GM18951 (cell line): Measurements from ENCODE around the gene LRBA.
"Not testable (repeated sequence)": the region's sequence is repeated elsewhere in the genome, so short reads cannot be mapped to it uniquely, and the experiment has no call there.

ENCODE experiments used
- POLR2A ChIP-seq: IDR thresholded peaks from 4 replicates; pipeline ENCODE4 v1.6.1; 2011; ENCODE audit warnings: mild to moderate bottlenecking; ENCODE audit not compliant: insufficient read length, insufficient read depth; ENCODE audit errors: extremely low read depth
- in situ Hi-C: fragments of 300-500 bp; cut with MboI; formaldehyde crosslinking; loops from one replicate; pipeline ENCODE4 v1.12.0; 2022; ENCODE audit warnings: low sequenced_read_pairs, mixed read lengths, inconsistent platforms; ENCODE audit not compliant: unreplicated experiment

Gene LRBA

GRCh38 chr4:150934022-150934421 lies 81.1 kb downstream of the LRBA start:
- in situ Hi-C loops, result no loop called here
- no peak for TF ChIP-seq POLR2A

- in situ Hi-C loops, result no loop called here
- no peak for TF ChIP-seq POLR2A
Observed at GRCh38 chr4:150931796-150932195, 83.3 kb downstream of the LRBA start.

DNA sequence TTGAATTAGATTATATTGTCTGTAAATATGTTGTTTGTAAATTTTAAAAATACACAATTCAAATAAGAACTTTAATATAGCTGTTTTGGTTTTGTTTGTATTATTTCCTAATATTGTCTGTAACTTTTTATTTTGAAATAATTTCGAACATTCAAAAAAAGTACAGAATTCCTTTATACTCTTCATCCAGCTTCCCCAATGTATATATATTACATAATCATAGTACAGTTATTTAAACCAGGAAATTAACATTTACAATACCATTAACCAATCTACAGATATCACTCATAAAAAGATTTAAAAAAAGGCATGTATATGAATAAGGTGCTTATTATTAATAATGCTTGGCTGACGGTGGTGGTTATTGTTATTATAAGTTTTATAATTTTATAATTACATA lies 84.1 kb downstream of the LRBA start:
- in situ Hi-C loops, result no loop called here
- no peak for TF ChIP-seq POLR2A

DNA sequence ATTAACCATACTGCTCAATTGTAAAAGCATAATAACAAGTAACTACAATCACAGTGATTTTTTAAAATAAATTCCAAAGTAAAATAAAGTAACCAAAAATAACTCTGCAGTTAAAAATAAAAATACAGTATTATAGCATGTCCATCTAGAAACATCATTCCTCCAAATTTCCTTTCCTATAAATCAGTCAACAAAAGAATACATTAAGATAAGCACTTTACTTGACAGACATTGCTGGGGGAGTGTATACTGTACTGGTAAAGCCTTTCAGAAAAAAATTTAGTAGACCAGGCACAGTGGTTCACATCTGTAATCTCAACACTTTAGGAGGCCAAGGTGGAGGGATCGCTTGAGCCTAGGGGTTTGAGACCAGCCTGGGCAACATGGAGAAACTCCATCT lies 91.1 kb downstream of the LRBA start:
- TF ChIP-seq POLR2A, result no peak
- in situ Hi-C loops, result no loop called here

- in situ Hi-C loops, result not testable (repeated sequence)
Observed at GRCh38 chr4:150921486-150921885, 93.6 kb downstream of the LRBA start.

DNA sequence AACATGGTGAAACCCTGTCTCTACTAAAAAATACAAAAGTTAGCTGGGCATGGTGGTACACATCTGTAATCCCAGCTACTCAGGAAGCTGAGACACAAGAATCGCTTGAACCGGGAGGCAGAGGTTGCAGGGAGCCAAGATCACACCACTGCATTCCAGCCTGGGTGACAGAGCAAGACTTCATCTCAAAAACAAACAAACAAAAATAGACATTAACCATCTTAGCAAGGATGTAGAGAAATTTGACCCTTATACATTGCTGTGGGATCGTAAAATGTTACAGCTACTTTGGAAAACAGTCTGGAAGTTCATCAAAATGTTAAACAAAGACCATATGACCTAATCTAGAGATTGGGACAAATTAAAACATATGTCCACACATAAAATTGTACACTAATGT lies 96.5 kb downstream of the LRBA start:
- in situ Hi-C loops, result not testable (repeated sequence)

DNA sequence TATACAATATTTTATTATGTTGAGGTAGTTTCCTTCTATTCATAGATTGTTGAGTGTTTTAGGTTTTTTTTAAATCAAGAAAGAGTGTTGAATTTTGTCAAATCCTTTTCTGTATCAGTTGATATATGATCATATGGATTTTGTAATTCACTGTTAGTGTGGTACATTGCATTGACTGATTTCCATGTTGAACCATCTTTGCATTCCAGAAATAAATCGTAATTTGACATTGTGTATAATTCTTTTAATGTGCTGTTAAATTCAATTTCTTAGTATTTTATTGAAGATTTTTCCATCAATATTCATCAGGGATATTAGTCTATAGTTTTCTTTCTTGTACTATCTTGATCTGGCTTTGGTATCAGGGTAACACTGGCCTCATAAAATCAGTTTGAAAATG lies 103.8 kb downstream of the LRBA start:
- in situ Hi-C loops, result no loop called here
- no peak for TF ChIP-seq POLR2A

GRCh38 chr4:150909116-150909515 lies 106.0 kb downstream of the LRBA start:
- no peak for TF ChIP-seq POLR2A
- in situ Hi-C loops, result no loop called here

DNA sequence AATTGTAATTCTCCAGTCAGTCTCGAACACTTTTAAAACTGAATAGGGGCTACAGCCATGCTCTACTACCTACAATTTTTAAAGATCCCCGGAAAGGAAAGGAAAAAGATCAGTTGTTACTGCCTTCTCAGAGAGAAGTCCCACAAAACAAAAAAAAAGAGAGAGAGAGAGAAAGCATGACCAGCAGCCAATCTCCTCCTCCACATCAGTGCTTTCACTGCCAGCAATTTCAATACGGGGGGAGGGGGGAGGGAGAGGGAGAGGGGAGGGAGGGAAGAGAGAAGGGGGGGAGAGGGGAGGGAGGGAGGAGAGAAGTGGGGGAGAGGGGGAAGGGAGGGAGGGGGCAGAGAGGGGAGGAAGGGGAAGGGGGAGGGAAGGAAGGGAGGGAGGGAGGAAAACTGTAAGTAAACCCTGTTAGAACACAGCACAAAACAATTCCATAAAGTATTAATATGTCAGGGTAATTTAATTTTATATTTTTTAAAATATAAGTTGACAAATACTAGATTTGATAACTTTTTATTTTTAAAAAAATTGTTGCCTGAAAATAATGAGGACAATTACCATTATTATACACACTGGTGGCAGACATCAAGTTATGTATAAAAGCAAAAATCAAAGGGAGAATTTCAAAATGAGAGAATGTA lies 108.0 kb downstream of the LRBA start:
- TF ChIP-seq POLR2A, result no peak
- in situ Hi-C loops, result no loop called here

GRCh38 chr4:150904671-150905070 lies 110.4 kb downstream of the LRBA start:
- TF ChIP-seq POLR2A, result no peak
- in situ Hi-C loops, result no loop called here

DNA sequence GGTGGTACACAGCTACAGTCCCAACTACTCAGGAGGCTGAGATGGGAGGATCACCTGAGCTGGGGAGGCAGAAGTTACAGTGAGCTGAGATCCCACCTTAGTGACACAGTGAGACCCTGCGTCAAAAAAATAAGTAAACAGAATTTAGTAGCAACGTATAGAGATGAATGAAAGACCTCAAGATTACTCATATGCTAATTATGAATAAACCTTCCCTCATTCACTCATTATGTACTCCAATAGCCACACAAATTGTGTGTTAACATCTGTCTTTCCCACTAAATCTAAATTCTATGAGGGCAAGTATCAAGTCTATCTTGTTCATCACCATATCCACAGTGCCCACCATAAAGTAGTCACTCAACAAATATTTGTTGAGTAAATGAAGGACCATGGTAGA lies 111.5 kb downstream of the LRBA start:
- TF ChIP-seq POLR2A, result no peak
- in situ Hi-C loops, result no loop called here

DNA sequence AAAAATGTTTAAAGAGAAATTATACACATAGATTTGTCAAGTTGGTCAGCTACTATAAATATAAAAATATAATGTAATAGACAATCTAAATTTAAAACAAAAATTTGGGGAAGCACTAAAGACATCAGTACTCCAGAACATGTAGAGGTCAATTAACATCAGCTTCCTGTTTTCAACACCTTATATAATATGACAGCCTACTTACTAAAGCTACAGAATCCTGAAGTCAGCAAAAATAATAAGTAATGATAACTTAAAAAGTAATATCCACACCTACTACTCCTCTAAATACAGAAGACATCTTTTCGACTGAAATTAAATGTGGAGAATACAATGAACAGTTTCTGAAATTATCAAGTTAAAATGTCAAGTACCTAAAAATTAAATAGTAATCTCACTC lies 118.6 kb downstream of the LRBA start:
- no peak for TF ChIP-seq POLR2A
- in situ Hi-C loops, result no loop called here

- TF ChIP-seq POLR2A, result no peak
- in situ Hi-C loops, result no loop called here
Observed at GRCh38 chr4:150890246-150890645, 124.8 kb downstream of the LRBA start.

GRCh38 chr4:150889306-150889705 lies 125.8 kb downstream of the LRBA start:
- no peak for TF ChIP-seq POLR2A
- in situ Hi-C loops, result no loop called here

DNA sequence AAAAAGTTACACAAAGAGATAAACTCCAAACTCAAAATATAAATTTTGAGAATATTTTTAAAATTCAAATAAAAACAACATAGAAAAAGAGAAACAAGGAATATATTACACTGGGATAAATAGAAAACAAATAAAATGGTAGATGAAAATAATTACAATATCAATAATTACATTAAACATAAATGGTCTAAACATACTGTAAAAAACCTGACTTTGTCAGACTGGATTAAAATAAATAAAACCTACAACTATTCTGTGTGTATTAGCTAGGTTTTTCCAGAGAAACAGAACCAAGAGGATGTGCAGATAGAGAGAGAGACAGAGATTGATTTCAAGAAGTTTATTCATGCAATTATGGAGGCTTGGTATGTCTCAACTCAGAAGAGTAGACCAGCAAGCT lies 126.5 kb downstream of the LRBA start:
- in situ Hi-C loops, result no loop called here
- TF ChIP-seq POLR2A, result no peak
